H1 (cell line): ENCODE results near the gene CASK. TPM values are rescaled to one million over a fixed set of nuclear protein-coding genes. Genes with fewer than 3 reads are reported as not detected.

Experiments
- CTCF ChIA-PET: fragments of 300-600 bp; sonication (Branson Sonifier 250); formaldehyde crosslinking; loops from one replicate; lab custom pipeline; 2021; ENCODE audit not compliant: partially characterized antibody; lab: Charles Lee
- POLR2A ChIA-PET: fragments of 300-600 bp; sonication (Branson Sonifier 250); formaldehyde crosslinking; loops from one replicate; lab custom pipeline; 2021; ENCODE audit warnings: inconsistent platforms; ENCODE audit not compliant: partially characterized antibody; lab: Charles Lee
- DNase-seq, 2 experiments: peaks; one replicate each; pipeline versions ENCODE4 v3.0.0 to v3.0.0-alpha.2; 2010 to 2022; ENCODE audit warnings: low spot score in 2 of 2, low read depth in 1 of 2, mixed read lengths in 1 of 2
- FAIRE-seq: peaks from 2 replicates; lab custom pipeline; 2011; peaks lifted over from hg19 to GRCh38; lab: Jason Lieb, UNC
- H2AFZ ChIP-seq: 2 replicates; pipeline ENCODE4 v1.8.1; 2012; ENCODE audit warnings: low read length, inconsistent platforms
- H2AK5ac ChIP-seq: 2 replicates; pipeline ENCODE4 v1.6.1; 2013; ENCODE audit warnings: low read depth, low read length
- H2BK120ac ChIP-seq: replicated peaks from 2 replicates; pipeline ENCODE3; 2013; ENCODE audit warnings: low read depth, low read length, inconsistent platforms
- H2BK12ac ChIP-seq: 2 replicates; pipeline ENCODE4 v1.6.1; 2013; ENCODE audit warnings: low read depth, low read length
- H2BK15ac ChIP-seq: 2 replicates; pipeline ENCODE4 v1.6.1; 2013; ENCODE audit warnings: low read length
- H2BK20ac ChIP-seq: 2 replicates; pipeline ENCODE4 v1.6.1; 2013; ENCODE audit warnings: low read length
- H2BK5ac ChIP-seq: 2 replicates; pipeline ENCODE4 v1.6.1; 2013; ENCODE audit warnings: low read depth, low read length
- H3K14ac ChIP-seq: 2 replicates; pipeline ENCODE4 v1.6.1; 2013; ENCODE audit warnings: inconsistent platforms; ENCODE audit not compliant: insufficient read length
- H3K18ac ChIP-seq: 2 replicates; pipeline ENCODE4 v1.6.1; 2013; ENCODE audit warnings: low read length; ENCODE audit errors: extremely low read depth
- H3K23ac ChIP-seq: 2 replicates; pipeline ENCODE4 v1.6.1; 2013; ENCODE audit warnings: inconsistent platforms; ENCODE audit not compliant: insufficient read length
- H3K23me2 ChIP-seq: 2 replicates; pipeline ENCODE4 v1.6.1; 2013; ENCODE audit warnings: low read depth, low read length
- H3K27ac ChIP-seq: 2 replicates; pipeline ENCODE4 v1.6.1; 2011; ENCODE audit warnings: low read depth, low read length, inconsistent platforms
- H3K27me3 ChIP-seq, 4 experiments: replicated peaks in 1 of 4; 1 replicate in 1 of 4; 2 replicates in 3 of 4; pipeline versions ENCODE4 v1.6.1 to v1.8.1; 2011 to 2013; ENCODE audit warnings: low read length in 3 of 4, mild to moderate bottlenecking in 3 of 4, inconsistent platforms in 2 of 4, mixed read lengths in 2 of 4, moderate library complexity in 1 of 4; ENCODE audit not compliant: control insufficient read depth in 3 of 4, insufficient read depth in 3 of 4; ENCODE audit errors: extremely low read depth in 1 of 4
- H3K36me3 ChIP-seq, 4 experiments: 2 replicates each; pipeline versions ENCODE4 v1.6.1 to v1.8.1; 2011 to 2013; ENCODE audit warnings: mild to moderate bottlenecking in 4 of 4, low read length in 3 of 4, moderate library complexity in 2 of 4, control low read depth in 1 of 4, inconsistent platforms in 1 of 4; ENCODE audit not compliant: insufficient read depth in 4 of 4, control insufficient read depth in 2 of 4
- H3K4ac ChIP-seq: replicated peaks from 2 replicates; pipeline ENCODE3; 2013; ENCODE audit warnings: low read length, low read depth, mixed read lengths, inconsistent platforms; ENCODE audit not compliant: insufficient read length
- H3K4me1 ChIP-seq, 4 experiments: replicated peaks in 1 of 4; 1 replicate in 1 of 4; 2 replicates in 3 of 4; pipeline versions ENCODE4 v1.6.1 to v1.8.1; 2011 to 2013; ENCODE audit warnings: low read length in 3 of 4, inconsistent platforms in 2 of 4, mixed read lengths in 1 of 4; ENCODE audit not compliant: insufficient read depth in 4 of 4, control insufficient read depth in 3 of 4
- H3K4me2 ChIP-seq, 2 experiments: 2 replicates each; pipeline versions ENCODE4 v1.6.1 to v1.8.1; 2011 to 2013; ENCODE audit warnings: low read depth in 2 of 2, low read length in 2 of 2, control low read depth in 1 of 2, inconsistent platforms in 1 of 2, mild to moderate bottlenecking in 1 of 2; ENCODE audit not compliant: insufficient read depth in 1 of 2
- H3K4me3 ChIP-seq, 4 experiments: fragments of 200-600, 300-600 bp in 1 of 4; sonication (generic), shearing (Covaris generic), sonication (Bioruptor Twin) in 1 of 4; 2 replicates each; pipeline versions ENCODE4 v1.5.1 to v1.8.1; 2011 to 2016; ENCODE audit warnings: low read length in 4 of 4, low read depth in 3 of 4, control low read depth in 2 of 4, inconsistent platforms in 2 of 4, mild to moderate bottlenecking in 2 of 4, mixed read lengths in 1 of 4, moderate library complexity in 1 of 4; ENCODE audit not compliant: insufficient read depth in 2 of 4; ENCODE audit errors: extremely low read depth in 1 of 4
- H3K56ac ChIP-seq: replicated peaks from 2 replicates; pipeline ENCODE3; 2013; ENCODE audit warnings: low read depth, mild to moderate bottlenecking, mixed read lengths, low read length, inconsistent platforms; ENCODE audit not compliant: insufficient read length
- H3K79me1 ChIP-seq: 2 replicates; pipeline ENCODE4 v1.6.1; 2013; ENCODE audit warnings: low read depth, low read length, control low read depth
- H3K79me2 ChIP-seq, 2 experiments: 2 replicates each; pipeline versions ENCODE4 v1.6.1 to v1.8.1; 2012 to 2013; ENCODE audit warnings: low read length in 2 of 2, mild to moderate bottlenecking in 2 of 2, inconsistent platforms in 1 of 2; ENCODE audit not compliant: insufficient read depth in 2 of 2, control insufficient read depth in 1 of 2
- H3K9ac ChIP-seq, 4 experiments: replicated peaks in 1 of 4; 1 replicate in 1 of 4; 2 replicates in 3 of 4; pipeline versions ENCODE4 v1.6.1 to v1.8.1; 2011 to 2013; ENCODE audit warnings: low read depth in 3 of 4, low read length in 3 of 4, control low read depth in 2 of 4, mild to moderate bottlenecking in 2 of 4, moderate library complexity in 2 of 4, inconsistent platforms in 1 of 4; ENCODE audit errors: extremely low read depth in 1 of 4
- H3K9me3 ChIP-seq, 2 experiments: 2 replicates each; pipeline versions ENCODE4 v1.6.1 to v1.8.1; 2012 to 2013; ENCODE audit warnings: mild to moderate bottlenecking in 2 of 2, moderate library complexity in 2 of 2, control low read depth in 1 of 2, inconsistent platforms in 1 of 2, low read depth in 1 of 2, low read length in 1 of 2, mixed read lengths in 1 of 2; ENCODE audit not compliant: insufficient read depth in 2 of 2
- H4K20me1 ChIP-seq, 2 experiments: replicated peaks in 1 of 2; 2 replicates each; pipeline versions ENCODE3 to v1.8.1; 2011 to 2013; ENCODE audit warnings: inconsistent platforms in 2 of 2, low read length in 2 of 2, mild to moderate bottlenecking in 1 of 2; ENCODE audit not compliant: insufficient read depth in 2 of 2, control insufficient read depth in 1 of 2
- H4K5ac ChIP-seq: 2 replicates; pipeline ENCODE4 v1.6.1; 2013; ENCODE audit warnings: low read length, low read depth, mixed read lengths, inconsistent platforms; ENCODE audit not compliant: insufficient read length
- H4K8ac ChIP-seq: 2 replicates; pipeline ENCODE4 v1.8.0; 2013; ENCODE audit warnings: mild to moderate bottlenecking, moderate library complexity, low read length, inconsistent platforms; ENCODE audit not compliant: insufficient read depth; ENCODE audit errors: extremely low read depth
- H4K91ac ChIP-seq: replicated peaks from 2 replicates; pipeline ENCODE3; 2013; ENCODE audit warnings: low read length, mixed read lengths, inconsistent platforms; ENCODE audit not compliant: insufficient read length
- ASH2L ChIP-seq: fragments of 200-600, 300-600 bp; sonication (generic); IDR thresholded peaks from one replicate; pipeline ENCODE4 v1.7.1; 2017; ENCODE audit warnings: low read length
- CEBPB ChIP-seq: IDR thresholded peaks from 2 replicates; pipeline ENCODE4 v1.6.1; 2012; ENCODE audit warnings: low read depth, low read length
- EGR1 ChIP-seq: IDR thresholded peaks from 2 replicates; pipeline ENCODE4 v1.6.1; 2011; ENCODE audit warnings: low read depth, low read length, borderline replicate concordance
- FOSL1 ChIP-seq: IDR thresholded peaks from 2 replicates; pipeline ENCODE4 v1.6.1; 2011; ENCODE audit warnings: mild to moderate bottlenecking, low read depth, low read length, moderate library complexity; ENCODE audit not compliant: insufficient read depth
- HDAC2 ChIP-seq, 2 experiments: fragments of 300-600 bp in 1 of 2; sonication (generic) in 1 of 2; IDR thresholded peaks; 2 replicates each; pipeline ENCODE4 v1.6.1; 2011 to 2012; ENCODE audit warnings: low read depth in 2 of 2, low read length in 2 of 2, mild to moderate bottlenecking in 2 of 2, moderate library complexity in 2 of 2, borderline replicate concordance in 1 of 2, inconsistent platforms in 1 of 2
- JUN ChIP-seq: IDR thresholded peaks from 2 replicates; pipeline ENCODE4 v1.6.1; 2011; ENCODE audit warnings: low read depth, mild to moderate bottlenecking, improper control_type of control experiment, low read length
- SUZ12 ChIP-seq: fragments of 200-600 bp; sonication (generic); IDR thresholded peaks from 2 replicates; pipeline ENCODE4 v1.6.1; 2012; ENCODE audit warnings: mild to moderate bottlenecking, inconsistent platforms, low read length, moderate library complexity, mixed read lengths
- TBP ChIP-seq: IDR thresholded peaks from 2 replicates; pipeline ENCODE4 v1.6.1; 2011; ENCODE audit warnings: low read depth, low read length, improper control_type of control experiment
- WGBS, 2 experiments: shearing (Covaris generic) in 1 of 2; methylation state at CpG; one replicate each; pipeline versions ENCODE4 v1.1.6 to v1.1.7; 2013 to 2015; ENCODE audit warnings: low lambda C conversion rate in 2 of 2, mixed read lengths in 2 of 2, inconsistent platforms in 1 of 2, low coverage in 1 of 2, missing lambda C conversion rate in 1 of 2; ENCODE audit not compliant: insufficient replicate concordance in 2 of 2, insufficient coverage in 1 of 2, insufficient read length in 1 of 2; ENCODE audit errors: extremely low coverage in 1 of 2, missing lambda C conversion rate in 1 of 2; 5-methylcytosine and 5-hydroxymethylcytosine counted together
- polyA plus RNA-seq, 7 experiments: library from polyadenylated mRNA; depleted of rRNA in 3 of 7; stranded (reverse) in 5 of 7; unstranded in 2 of 7; fragments of >200 nt in 5 of 7; fragments of 200-250 nt in 2 of 7; gene quantifications; 1 replicate in 5 of 7; 2 replicates in 1 of 7; 4 replicates in 1 of 7; pipeline versions ENCODE4 v1.2.1 to v1.2.3, GENCODE V29; 2011 to 2013; ENCODE audit warnings: missing spikeins in 2 of 7, mixed read lengths in 2 of 7
- total RNA-seq: library from RNA; stranded (reverse); fragmentation: NEBNext Ultra II Directional; extraction: Animal tissue kit (Norgen Biotek cat#: 25700); gene quantifications from 2 replicates; pipeline ENCODE4 v1.2.1, GENCODE V29; 2021

CASK gene
- total and polyA plus RNA-seq, 2 of the 8 experiments (the other 6 are each of a cell fraction or from before 2014, with no cell fraction given) = 21.6 to 55.1 TPM

GRCh38 chrX:41607264-41607832 lies 316.0 kb downstream of the CASK start:
- POLR2A ChIA-PET = no interaction called here

More at GRCh38 chrX:41607264-41607832, 316.0 kb downstream of the CASK start:
- no peak for FAIRE-seq
- Histone ChIP-seq H4K20me1 (no peaks in the 10 kb centered on the region), H3K9ac (no peak overlapping the region), H2BK12ac (no peak overlapping the region), H4K8ac (no peak overlapping the region), H2BK20ac (no peak overlapping the region), H2BK5ac (no peak overlapping the region), H3K9me3 (no peaks in the 10 kb centered on the region), H3K56ac (no peak overlapping the region), H3K18ac (no peak overlapping the region), H2AFZ (no peak overlapping the region), H3K79me2 (no peaks in the 10 kb centered on the region), H3K23me2 (no peaks in the 10 kb centered on the region), H4K91ac (no peak overlapping the region), H3K4me3 (no peak overlapping the region), H3K36me3 (no peaks in the 10 kb centered on the region; a peak in 2 of 8 replicates), H3K4me2 (no peak overlapping the region), H2BK120ac (no peak overlapping the region), H4K5ac (no peak overlapping the region), H3K27ac (no peak overlapping the region), H3K14ac (no peak overlapping the region), H2AK5ac (no peak overlapping the region), H3K4ac (no peak overlapping the region), H3K23ac (no peak overlapping the region), H3K27me3 (no peaks in the 10 kb centered on the region), H3K4me1 (peaks cover 0 to 6% (median under 1%) of the 10 kb centered on the region in 4 experiments; a peak in 4 of 7 replicates), H3K79me1 (no peaks in the 10 kb centered on the region), H2BK15ac (no peak overlapping the region)
- WGBS, 2 experiments = 61% methylated on average over 2 of the region's 2 CpGs; no CpG with 5 or more reads in 1 of the 2 experiments
- CTCF ChIA-PET = no interaction called here
- TF ChIP-seq CEBPB = no peak
- no peak for TF ChIP-seq EGR1
- no peak for TF ChIP-seq SUZ12
- TF ChIP-seq HDAC2 (IDR thresholded peaks at IDR 0.05; ENCODE audit: borderline replicate concordance in 1 of 2, low read depth in 2 of 2, low read length in 2 of 2) = no peak
- no peak for TF ChIP-seq JUN
- TF ChIP-seq TBP = no peak
- TF ChIP-seq FOSL1 = no peak
- no peak for TF ChIP-seq ASH2L
- no peak for DNase-seq
